ENCODE results near the gene SPACA6. TPM values are rescaled to one million over a fixed set of nuclear protein-coding genes. Genes with fewer than 3 reads are reported as not detected.

The SPACA6 gene
- total and polyA plus RNA-seq, 8 donors = 13.5 to 27.3 (median 20.1) TPM

GRCh38 chr19:51706885-51707284, 13.8 kb downstream of the SPACA6 start:
- intact Hi-C loops (cut with DNase I) = no loop called here
- TF ChIP-seq CTCF (IDR thresholded peaks at IDR 0.05) = no peak
- Histone ChIP-seq H3K4me1 (peaks cover 7 to 26% of the 10 kb centered on the region in 2 donors), H3K9me3 (no peaks in the 10 kb centered on the region), H3K27me3 (peaks cover 0 to 16% of the 10 kb centered on the region in 2 donors), H3K27ac (no peak overlapping the region), H3K4me3 (no peak overlapping the region), H3K36me3 (peaks cover 0 to 27% of the 10 kb centered on the region in 2 donors)
- ATAC-seq = no peak
- DNase-seq = no peak

GRCh38 chr19:51708811-51709210, 15.7 kb downstream of the SPACA6 start:
- H3K27ac ChIP-seq = no peak overlapping the region
- H3K4me1 ChIP-seq = peaks cover 4 to 7% of the 10 kb centered on the region in 2 donors
- no peak overlapping the region for H3K4me3 ChIP-seq
- peaks cover 0 to 25% of the 10 kb centered on the region in 2 donors for H3K36me3 ChIP-seq
- DNase-seq (no peak), ATAC-seq (no peak)
- no peaks in the 10 kb centered on the region for H3K27me3 ChIP-seq
- TF ChIP-seq CTCF (IDR thresholded peaks at IDR 0.05) = no peak
- H3K9me3 ChIP-seq = no peaks in the 10 kb centered on the region
- intact Hi-C loops (cut with DNase I) = no loop called here

- peaks cover 4 to 7% of the 10 kb centered on the region in 2 donors for H3K4me1 ChIP-seq
- H3K36me3 ChIP-seq = peaks cover 0 to 25% of the 10 kb centered on the region in 2 donors
- H3K27me3 ChIP-seq = no peaks in the 10 kb centered on the region
- no peak overlapping the region for H3K27ac ChIP-seq
- no peak overlapping the region for H3K4me3 ChIP-seq
- intact Hi-C loops (cut with DNase I) = no loop called here
- DNase-seq (no peak), ATAC-seq (no peak)
- no peak for TF ChIP-seq CTCF (IDR thresholded peaks at IDR 0.05)
- no peaks in the 10 kb centered on the region for H3K9me3 ChIP-seq
Measured at GRCh38 chr19:51709575-51709974, 16.4 kb downstream of the SPACA6 start.

- Histone ChIP-seq H3K27me3 (no peaks in the 10 kb centered on the region), H3K9me3 (no peaks in the 10 kb centered on the region), H3K4me3 (no peak overlapping the region), H3K36me3 (peaks cover 0 to 24% of the 10 kb centered on the region in 2 donors), H3K27ac (no peak overlapping the region), H3K4me1 (peaks cover 0 to 3% of the 10 kb centered on the region in 2 donors)
- no peak for TF ChIP-seq CTCF (IDR thresholded peaks at IDR 0.05)
- DNase-seq = no peak
- no peak for ATAC-seq
- intact Hi-C loops (cut with DNase I) = no loop called here
Measured at GRCh38 chr19:51710163-51710562, 17.0 kb downstream of the SPACA6 start.

- Histone ChIP-seq H3K27me3 (peaks cover 0 to 12% of the 10 kb centered on the region in 2 donors), H3K4me3 (no peak overlapping the region), H3K36me3 (peaks cover 0 to 9% of the 10 kb centered on the region in 2 donors), H3K27ac (no peak overlapping the region), H3K4me1 (no peaks in the 10 kb centered on the region), H3K9me3 (no peaks in the 10 kb centered on the region)
- TF ChIP-seq CTCF (IDR thresholded peaks at IDR 0.05) = no peak
- ATAC-seq = no peak
- intact Hi-C loops (cut with DNase I) = no loop called here
- DNase-seq = no peak
Measured at GRCh38 chr19:51711702-51712101, 18.6 kb downstream of the SPACA6 start.

Measured in left lung (tissue), 10 donors.